Endothelial cell of umbilical vein (primary cell): ENCODE measurements around the gene STX4. TPM values are rescaled to one million over a fixed set of nuclear protein-coding genes. Genes with fewer than 3 reads are reported as not detected.

Source experiments
- BruUV-seq: library from RNA; stranded (reverse); fragments of 400-500 nt; replicated peaks from 2 replicates; lab custom pipeline; 2021; lab: Mats Ljungman, UMichigan
- CTCF ChIA-PET: fragments of 300-600, 350-600 bp; sonication (Branson Sonifier 250); formaldehyde crosslinking; loops from one replicate; lab custom pipeline; 2021; ENCODE audit warnings: antibody characterized with exemption, inconsistent platforms; lab: Charles Lee
- POLR2A ChIA-PET: fragments of 300-600, 350-600 bp; sonication (Branson Sonifier 250); formaldehyde crosslinking; loops from one replicate; lab custom pipeline; 2021; ENCODE audit warnings: antibody characterized with exemption, inconsistent platforms; lab: Charles Lee
- DNase-seq: peaks from one replicate; pipeline ENCODE4 v3.0.0-alpha.2; 2011; ENCODE audit warnings: low read depth, low spot score
- FAIRE-seq: peaks from 2 replicates; lab custom pipeline; 2011; peaks lifted over from hg19 to GRCh38; lab: Jason Lieb, UNC
- H2AFZ ChIP-seq: 2 replicates; pipeline ENCODE4 v1.6.0; 2012; ENCODE audit warnings: low read depth, low read length, control low read depth, inconsistent platforms
- H3K27ac ChIP-seq: 2 replicates; pipeline ENCODE4 v1.5.1; 2011; ENCODE audit warnings: low read depth, mild to moderate bottlenecking, control low read depth, low read length, moderate library complexity; ENCODE audit not compliant: insufficient read depth
- H3K27me3 ChIP-seq, 2 experiments: 2 replicates each; pipeline versions ENCODE4 v1.6.0 to v1.6.1; 2011; ENCODE audit warnings: low read length in 2 of 2, mixed read lengths in 1 of 2; ENCODE audit not compliant: control insufficient read depth in 2 of 2, insufficient read depth in 2 of 2
- H3K36me3 ChIP-seq, 2 experiments: 2 replicates in 1 of 2; 3 replicates in 1 of 2; pipeline ENCODE4 v1.5.1; 2011; ENCODE audit warnings: low read length in 2 of 2, mild to moderate bottlenecking in 1 of 2, moderate library complexity in 1 of 2; ENCODE audit not compliant: control insufficient read depth in 2 of 2, insufficient read depth in 2 of 2; ENCODE audit errors: extremely low read depth in 1 of 2
- H3K4me1 ChIP-seq: 3 replicates; pipeline ENCODE4 v1.5.1; 2011; ENCODE audit warnings: mild to moderate bottlenecking, low read length; ENCODE audit not compliant: control insufficient read depth, insufficient read depth; ENCODE audit errors: extremely low read depth
- H3K4me2 ChIP-seq: 2 replicates; pipeline ENCODE4 v1.6.1; 2011; ENCODE audit warnings: low read length, control low read depth, mixed read lengths; ENCODE audit not compliant: insufficient read depth
- H3K4me3 ChIP-seq, 3 experiments: fragments of 200-600 bp in 1 of 3; sonication (generic), shearing (Covaris generic) in 1 of 3; replicated peaks in 1 of 3; 2 replicates each; pipeline ENCODE4 v1.5.1; 2011 to 2016; ENCODE audit warnings: control low read depth in 3 of 3, low read length in 3 of 3, mild to moderate bottlenecking in 2 of 3, inconsistent platforms in 1 of 3, low read depth in 1 of 3, moderate library complexity in 1 of 3; ENCODE audit not compliant: insufficient read depth in 1 of 3
- H3K79me2 ChIP-seq: 2 replicates; pipeline ENCODE4 v1.6.0; 2012; ENCODE audit warnings: low read length, inconsistent platforms; ENCODE audit not compliant: control insufficient read depth, insufficient read depth
- H3K9ac ChIP-seq: replicated peaks from 2 replicates; pipeline ENCODE3; 2011; ENCODE audit warnings: low read length, control low read depth; ENCODE audit not compliant: insufficient read depth; ENCODE audit errors: extremely low read depth
- H3K9me1 ChIP-seq: replicated peaks from 3 replicates; pipeline ENCODE4 v1.6.0; 2011; ENCODE audit warnings: mild to moderate bottlenecking, low read length; ENCODE audit not compliant: control insufficient read depth, insufficient read depth; ENCODE audit errors: extremely low read depth
- H3K9me3 ChIP-seq: replicated peaks from 2 replicates; pipeline ENCODE4 v1.5.1; 2012; ENCODE audit warnings: low read length, inconsistent platforms; ENCODE audit not compliant: control insufficient read depth, insufficient read depth
- H4K20me1 ChIP-seq: replicated peaks from 2 replicates; pipeline ENCODE3; 2011; ENCODE audit warnings: mild to moderate bottlenecking, low read length; ENCODE audit not compliant: control insufficient read depth, insufficient read depth; ENCODE audit errors: extremely low read depth
- EZH2 ChIP-seq: IDR thresholded peaks from 2 replicates; pipeline ENCODE4 v1.6.1; 2012; ENCODE audit warnings: borderline replicate concordance, low read depth, mild to moderate bottlenecking, moderate library complexity, low read length, inconsistent platforms; ENCODE audit not compliant: severe bottlenecking
- FOS ChIP-seq: IDR thresholded peaks from 2 replicates; pipeline ENCODE4 v1.6.1; 2011; ENCODE audit warnings: mild to moderate bottlenecking, low read length, moderate library complexity, borderline replicate concordance; ENCODE audit not compliant: insufficient read depth
- GATA2 ChIP-seq: IDR thresholded peaks from 2 replicates; pipeline ENCODE4 v1.7.0; 2011; ENCODE audit warnings: low read depth, mild to moderate bottlenecking, moderate library complexity, mixed read lengths, low read length; ENCODE audit not compliant: insufficient read length, insufficient read depth
- JUN ChIP-seq: IDR thresholded peaks from 2 replicates; pipeline ENCODE4 v1.6.1; 2011; ENCODE audit warnings: borderline replicate concordance, low read depth; ENCODE audit not compliant: insufficient read length, insufficient read depth
- MYC ChIP-seq: IDR thresholded peaks from one replicate; pipeline ENCODE4 v1.6.1; 2011; ENCODE audit warnings: mild to moderate bottlenecking, low read depth, low read length
- POLR2A ChIP-seq: IDR thresholded peaks from 2 replicates; pipeline ENCODE4 v1.6.1; 2012; ENCODE audit warnings: low read depth, mild to moderate bottlenecking, control low read depth, low read length
- POLR2AphosphoS5 ChIP-seq: IDR thresholded peaks from 2 replicates; pipeline ENCODE4 v1.6.1; 2012; ENCODE audit warnings: low read depth, mild to moderate bottlenecking, control low read depth, low read length, moderate library complexity; ENCODE audit not compliant: insufficient read depth
- dilution Hi-C: fragments of 300-500 bp; cut with MboI; formaldehyde crosslinking; loops from one replicate; pipeline ENCODE4 v1.15.0; 2019; ENCODE audit warnings: low sequenced_read_pairs; ENCODE audit not compliant: extremely low pct_ligation_motif_present
- intact Hi-C: fragments of 100-400 bp; cut with micrococcal nuclease; formaldehyde crosslinking; loops from one replicate; pipeline ENCODE4 v1.10.0; 2022
- polyA plus RNA-seq, 4 experiments: library from polyadenylated mRNA; depleted of rRNA in 3 of 4; stranded (reverse) in 3 of 4; unstranded in 1 of 4; fragments of >200 nt; gene quantifications; 2 replicates each; pipeline versions ENCODE4 v1.2.1 to v1.2.3, GENCODE V29; 2011 to 2012; ENCODE audit warnings: missing spikeins in 1 of 4
- total RNA-seq: library from RNA; stranded (reverse); gene quantifications from 2 replicates; pipeline ENCODE4 v1.2.3, GENCODE V29; 2021
- TF ChIP-seq, protein P1 (sequence below): IDR thresholded peaks from 2 replicates; pipeline ENCODE4 v1.6.1; 2011; ENCODE audit not compliant: insufficient read depth, insufficient read length
- TF ChIP-seq, protein P2 (sequence below), 2 donors: IDR thresholded peaks; 1 replicate in 1 of 2; 2 replicates in 1 of 2; pipeline ENCODE4 v1.5.1; 2011; ENCODE audit warnings: low read length in 2 of 2, mild to moderate bottlenecking in 2 of 2, moderate library complexity in 2 of 2, control low read depth in 1 of 2, inconsistent platforms in 1 of 2, low read depth in 1 of 2; ENCODE audit not compliant: insufficient read depth in 1 of 2; ENCODE audit errors: extremely low read depth in 1 of 2

Gene STX4
- total and polyA plus RNA-seq, 2 donors (not counting 3 experiments of a cell fraction or from before 2014, with no cell fraction given): 49.5 to 65.2 TPM

DNA sequence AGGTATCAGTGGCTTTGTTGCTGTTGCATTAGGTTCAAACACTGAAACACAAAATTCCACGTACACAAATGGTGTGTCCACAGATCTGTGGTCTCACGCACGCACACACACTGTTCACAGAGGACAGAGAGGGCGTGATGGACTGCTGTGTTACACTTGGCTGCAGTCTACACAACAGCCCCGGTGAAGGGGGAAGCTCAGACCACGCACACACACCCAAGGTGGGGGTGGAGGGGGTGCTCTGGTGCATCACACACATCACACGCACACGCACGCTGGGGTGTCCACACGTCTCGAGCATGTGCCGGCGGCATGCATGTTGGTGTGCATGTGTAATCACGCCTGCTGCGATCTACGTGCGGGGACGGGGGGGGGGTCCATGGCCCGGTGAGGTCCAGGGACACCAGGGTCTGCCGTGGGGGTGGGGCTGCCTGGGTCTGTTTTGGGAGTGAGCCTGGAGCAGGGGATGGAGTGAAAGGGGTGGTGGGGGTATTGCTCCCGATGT is 41.0 kb upstream of the STX4 start:
- Histone ChIP-seq H3K79me2 (no peaks in the 10 kb centered on the region), H3K36me3 (no peaks in the 10 kb centered on the region), H3K4me2 (no peak overlapping the region), H3K4me1 (no peaks in the 10 kb centered on the region), H3K4me3 (no peak overlapping the region), H3K9ac (no peak overlapping the region), H3K9me1 (no peaks in the 10 kb centered on the region), H3K9me3 (no peaks in the 10 kb centered on the region), H4K20me1 (no peaks in the 10 kb centered on the region), H3K27me3 (no peaks in the 10 kb centered on the region), H3K27ac (no peak overlapping the region), H2AFZ (no peak overlapping the region)
- TF ChIP-seq, protein P1, sequence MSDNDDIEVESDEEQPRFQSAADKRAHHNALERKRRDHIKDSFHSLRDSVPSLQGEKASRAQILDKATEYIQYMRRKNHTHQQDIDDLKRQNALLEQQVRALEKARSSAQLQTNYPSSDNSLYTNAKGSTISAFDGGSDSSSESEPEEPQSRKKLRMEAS: no peak
- TF ChIP-seq EZH2 (no peak), JUN (no peak), POLR2AphosphoS5 (no peak), MYC (no peak), POLR2A (no peak), GATA2 (no peak), FOS (no peak)
- TF ChIP-seq, protein P2, sequence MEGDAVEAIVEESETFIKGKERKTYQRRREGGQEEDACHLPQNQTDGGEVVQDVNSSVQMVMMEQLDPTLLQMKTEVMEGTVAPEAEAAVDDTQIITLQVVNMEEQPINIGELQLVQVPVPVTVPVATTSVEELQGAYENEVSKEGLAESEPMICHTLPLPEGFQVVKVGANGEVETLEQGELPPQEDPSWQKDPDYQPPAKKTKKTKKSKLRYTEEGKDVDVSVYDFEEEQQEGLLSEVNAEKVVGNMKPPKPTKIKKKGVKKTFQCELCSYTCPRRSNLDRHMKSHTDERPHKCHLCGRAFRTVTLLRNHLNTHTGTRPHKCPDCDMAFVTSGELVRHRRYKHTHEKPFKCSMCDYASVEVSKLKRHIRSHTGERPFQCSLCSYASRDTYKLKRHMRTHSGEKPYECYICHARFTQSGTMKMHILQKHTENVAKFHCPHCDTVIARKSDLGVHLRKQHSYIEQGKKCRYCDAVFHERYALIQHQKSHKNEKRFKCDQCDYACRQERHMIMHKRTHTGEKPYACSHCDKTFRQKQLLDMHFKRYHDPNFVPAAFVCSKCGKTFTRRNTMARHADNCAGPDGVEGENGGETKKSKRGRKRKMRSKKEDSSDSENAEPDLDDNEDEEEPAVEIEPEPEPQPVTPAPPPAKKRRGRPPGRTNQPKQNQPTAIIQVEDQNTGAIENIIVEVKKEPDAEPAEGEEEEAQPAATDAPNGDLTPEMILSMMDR (IDR thresholded peaks at IDR 0.05; ENCODE audit: extremely low read depth in 1 of 2, insufficient read depth in 1 of 2, low read depth in 1 of 2, low read length in 2 of 2): no peak
- DNase-seq (no peak), FAIRE-seq (no peak)
- POLR2A ChIA-PET: no interaction called here
- dilution Hi-C loops (no loop called here), intact Hi-C loops (no loop called here)
- CTCF ChIA-PET: no interaction called here
- BruUV-seq: no TSS peak
